ENCODE data around the gene CBLN1. TPM values are rescaled to one million over a fixed set of nuclear protein-coding genes. Genes with fewer than 3 reads are reported as not detected.

CBLN1 gene
- total RNA-seq, 1 donor from 2014 or later, result 0.77 TPM

DNA sequence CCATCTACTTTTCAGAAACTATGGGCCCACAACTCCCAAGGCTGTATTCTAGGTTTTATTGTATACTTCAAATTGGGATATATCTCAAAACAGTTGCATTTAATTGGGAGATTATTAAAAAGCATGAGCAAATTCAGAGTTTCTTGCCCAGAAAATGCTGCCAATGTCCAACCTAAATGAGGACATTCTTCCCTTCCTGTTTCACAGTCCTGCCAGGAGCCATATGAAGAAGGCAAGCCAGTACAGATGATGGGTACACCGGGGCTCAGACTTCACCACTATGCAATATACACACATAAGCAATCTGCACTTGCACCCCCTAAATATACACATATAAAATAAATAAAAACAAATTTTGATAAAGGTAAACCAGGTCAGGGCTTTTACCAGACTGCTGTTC is 34.0 kb upstream of the CBLN1 start:
- Histone ChIP-seq H3K4me1 (no peaks in the 10 kb centered on the region), H3K27me3 (ENCODE audit: low read depth) (peaks cover 30% of the 10 kb centered on the region), H3K27ac (replicated peaks) (no peak overlapping the region), H3K9me3 (replicated peaks) (peaks cover 28% of the 10 kb centered on the region), H3K4me3 (no peak overlapping the region), H3K36me3 (no peaks in the 10 kb centered on the region)
- TF ChIP-seq, protein P1, sequence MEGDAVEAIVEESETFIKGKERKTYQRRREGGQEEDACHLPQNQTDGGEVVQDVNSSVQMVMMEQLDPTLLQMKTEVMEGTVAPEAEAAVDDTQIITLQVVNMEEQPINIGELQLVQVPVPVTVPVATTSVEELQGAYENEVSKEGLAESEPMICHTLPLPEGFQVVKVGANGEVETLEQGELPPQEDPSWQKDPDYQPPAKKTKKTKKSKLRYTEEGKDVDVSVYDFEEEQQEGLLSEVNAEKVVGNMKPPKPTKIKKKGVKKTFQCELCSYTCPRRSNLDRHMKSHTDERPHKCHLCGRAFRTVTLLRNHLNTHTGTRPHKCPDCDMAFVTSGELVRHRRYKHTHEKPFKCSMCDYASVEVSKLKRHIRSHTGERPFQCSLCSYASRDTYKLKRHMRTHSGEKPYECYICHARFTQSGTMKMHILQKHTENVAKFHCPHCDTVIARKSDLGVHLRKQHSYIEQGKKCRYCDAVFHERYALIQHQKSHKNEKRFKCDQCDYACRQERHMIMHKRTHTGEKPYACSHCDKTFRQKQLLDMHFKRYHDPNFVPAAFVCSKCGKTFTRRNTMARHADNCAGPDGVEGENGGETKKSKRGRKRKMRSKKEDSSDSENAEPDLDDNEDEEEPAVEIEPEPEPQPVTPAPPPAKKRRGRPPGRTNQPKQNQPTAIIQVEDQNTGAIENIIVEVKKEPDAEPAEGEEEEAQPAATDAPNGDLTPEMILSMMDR (IDR thresholded peaks at IDR 0.05; ENCODE audit: borderline replicate concordance), result no peak
- no peak for DNase-seq
- intact Hi-C loops (cut with micrococcal nuclease), result no loop called here

DNA sequence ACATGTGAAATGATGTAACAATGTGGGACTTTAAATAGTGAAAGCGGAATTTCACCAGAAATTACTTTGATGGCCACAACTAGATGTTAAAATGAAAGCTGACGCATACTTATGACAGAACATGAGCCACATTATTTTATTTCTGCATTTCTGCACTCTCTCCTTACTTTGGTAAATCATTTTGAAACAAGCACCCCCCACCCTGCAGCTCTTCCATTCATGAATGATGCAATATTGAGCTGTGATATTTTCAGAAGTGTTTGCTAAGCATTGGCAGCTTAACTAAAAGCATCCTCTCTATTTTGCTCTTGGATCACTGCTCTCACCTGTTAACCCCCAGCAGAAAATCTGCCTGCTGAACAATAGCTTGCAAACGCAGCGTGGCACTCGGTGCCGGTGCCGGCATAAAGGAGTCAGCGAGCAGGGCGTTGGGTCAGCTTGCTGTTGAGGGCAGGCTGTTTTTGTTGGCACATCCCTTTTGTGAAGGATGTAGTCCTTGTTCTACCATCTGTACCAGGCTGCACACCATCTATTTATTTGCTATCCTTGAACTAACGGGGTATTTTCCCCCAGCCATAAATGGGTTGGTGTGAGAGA is 30.8 kb upstream of the CBLN1 start:
- no peak for DNase-seq
- peaks cover 8% of the 10 kb centered on the region for H3K9me3 ChIP-seq (replicated peaks)
- H3K4me1 ChIP-seq, result no peaks in the 10 kb centered on the region
- H3K4me3 ChIP-seq, result no peak overlapping the region
- intact Hi-C loops (cut with micrococcal nuclease), result no loop called here
- H3K27ac ChIP-seq (replicated peaks), result no peak overlapping the region
- H3K36me3 ChIP-seq, result no peaks in the 10 kb centered on the region
- peaks cover 36% of the 10 kb centered on the region for H3K27me3 ChIP-seq (ENCODE audit: low read depth)
- TF ChIP-seq, protein P1 (IDR thresholded peaks at IDR 0.05; ENCODE audit: borderline replicate concordance), result no peak

DNA sequence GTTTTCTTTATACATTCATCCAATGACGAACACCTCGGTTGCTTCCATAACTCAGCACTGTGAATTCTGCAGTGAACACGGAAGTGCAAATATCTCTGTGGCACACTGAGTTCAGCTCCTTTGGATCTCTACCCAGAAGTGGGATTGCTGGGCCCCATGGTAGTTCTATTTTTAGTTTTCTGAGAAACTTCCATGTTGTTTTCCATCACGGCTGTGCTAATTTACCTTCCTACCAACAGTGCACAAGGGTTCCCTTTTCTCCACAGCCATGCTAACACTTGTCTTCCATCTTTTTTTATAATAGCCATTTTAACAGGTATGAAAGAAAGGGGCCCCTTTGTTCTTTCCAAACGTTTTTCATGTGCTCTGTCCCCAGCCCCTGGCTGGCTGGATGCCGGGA is 30.2 kb upstream of the CBLN1 start:
- Histone ChIP-seq H3K27me3 (ENCODE audit: low read depth) (peaks cover 42% of the 10 kb centered on the region), H3K9me3 (replicated peaks) (peaks cover 8% of the 10 kb centered on the region), H3K27ac (replicated peaks) (no peak overlapping the region), H3K36me3 (no peaks in the 10 kb centered on the region), H3K4me1 (no peaks in the 10 kb centered on the region), H3K4me3 (no peak overlapping the region)
- intact Hi-C loops (cut with micrococcal nuclease), result no loop called here
- no peak for DNase-seq
- TF ChIP-seq, protein P1 (IDR thresholded peaks at IDR 0.05; ENCODE audit: borderline replicate concordance), result no peak

DNA sequence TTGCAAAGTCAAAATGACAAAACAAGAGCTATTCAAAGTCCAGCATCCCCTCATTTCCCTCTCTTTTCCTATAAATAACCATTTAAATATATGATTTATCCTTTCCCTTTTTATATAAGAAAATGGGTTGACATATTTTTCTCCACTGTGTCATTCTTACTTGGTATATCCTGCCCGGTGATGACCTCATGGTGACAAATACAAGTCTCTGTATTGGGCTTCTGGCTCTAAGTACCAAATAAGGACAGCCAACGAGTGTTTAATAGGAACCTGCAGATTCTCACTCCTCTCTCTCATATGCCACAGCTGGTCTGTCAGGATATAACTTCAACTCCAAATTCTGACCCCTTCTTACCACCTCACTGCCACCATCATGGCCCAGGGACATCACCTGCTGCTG is 25.5 kb upstream of the CBLN1 start:
- intact Hi-C loops (cut with micrococcal nuclease), result no loop called here
- DNase-seq, result no peak
- Histone ChIP-seq H3K27me3 (ENCODE audit: low read depth) (peaks cover 45% of the 10 kb centered on the region), H3K27ac (replicated peaks) (no peak overlapping the region), H3K36me3 (no peaks in the 10 kb centered on the region), H3K4me1 (no peaks in the 10 kb centered on the region), H3K4me3 (no peak overlapping the region), H3K9me3 (replicated peaks) (no peaks in the 10 kb centered on the region)
- TF ChIP-seq, protein P1 (IDR thresholded peaks at IDR 0.05; ENCODE audit: borderline replicate concordance), result no peak

DNA sequence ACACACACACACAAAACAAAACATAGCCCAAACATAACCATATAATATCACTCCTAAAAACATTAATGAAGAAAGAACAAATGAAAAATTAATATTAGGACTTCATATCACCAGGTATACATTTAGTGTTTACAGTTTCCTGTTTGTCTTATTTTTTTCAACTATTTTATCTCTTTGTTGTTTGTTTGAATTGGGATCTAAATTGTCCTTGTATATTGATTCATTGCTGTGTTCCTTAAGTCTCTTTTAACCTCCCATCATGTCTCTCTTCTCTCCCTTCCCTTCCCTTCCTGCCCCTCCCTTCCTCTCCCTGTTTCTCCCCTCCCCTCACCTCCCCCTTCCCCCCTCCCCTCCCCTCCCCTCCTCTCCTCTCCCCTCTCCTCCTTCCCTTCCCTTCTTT is 23.8 kb upstream of the CBLN1 start:
- H3K4me1 ChIP-seq, result no peaks in the 10 kb centered on the region
- DNase-seq, result no peak
- H3K27ac ChIP-seq (replicated peaks), result no peak overlapping the region
- no peak overlapping the region for H3K4me3 ChIP-seq
- no peaks in the 10 kb centered on the region for H3K9me3 ChIP-seq (replicated peaks)
- H3K36me3 ChIP-seq, result no peaks in the 10 kb centered on the region
- intact Hi-C loops (cut with micrococcal nuclease), result no loop called here
- TF ChIP-seq, protein P1 (IDR thresholded peaks at IDR 0.05; ENCODE audit: borderline replicate concordance), result no peak
- peaks cover 42% of the 10 kb centered on the region for H3K27me3 ChIP-seq (ENCODE audit: low read depth)

Data from left ventricle myocardium inferior (tissue), 1 donor.